ENCODE measurements around the gene TIMM9.

GRCh38 chr14:58455593-58456265 lies 28.4 kb upstream of the TIMM9 start:
- TF ChIP-seq CTCF (IDR thresholded peaks at IDR 0.05), result no peak
- TF ChIP-seq POLR2A (IDR thresholded peaks at IDR 0.05), result no peak
